LNCAP (cell line): ENCODE results near the gene TMEM156.

Experiments
- TF ChIP-seq, protein P1 (sequence below): fragments of 450-650 bp; IDR thresholded peaks from 2 replicates; pipeline ENCODE4 v1.5.1; 2017; ENCODE audit warnings: mild to moderate bottlenecking

The TMEM156 gene

DNA sequence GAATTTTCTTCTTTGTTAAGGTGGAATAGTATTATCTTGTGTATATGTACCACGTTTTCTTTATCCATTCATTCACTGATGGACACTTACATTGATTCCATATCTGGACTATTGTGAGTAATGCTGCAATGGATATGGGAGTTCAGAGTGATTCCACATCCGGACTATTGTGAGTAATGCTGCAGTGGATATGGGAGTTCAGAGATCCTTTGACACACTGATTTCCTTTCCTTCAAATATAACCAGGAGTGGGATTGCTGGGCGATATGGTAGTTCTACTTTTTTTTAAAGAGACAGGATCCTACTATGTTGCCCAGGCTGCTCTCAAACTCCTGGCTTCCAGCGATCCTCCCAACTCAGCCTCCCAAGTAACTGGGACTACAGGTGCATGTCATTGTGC is 12.1 kb downstream of the TMEM156 start:
- TF ChIP-seq, protein P1, sequence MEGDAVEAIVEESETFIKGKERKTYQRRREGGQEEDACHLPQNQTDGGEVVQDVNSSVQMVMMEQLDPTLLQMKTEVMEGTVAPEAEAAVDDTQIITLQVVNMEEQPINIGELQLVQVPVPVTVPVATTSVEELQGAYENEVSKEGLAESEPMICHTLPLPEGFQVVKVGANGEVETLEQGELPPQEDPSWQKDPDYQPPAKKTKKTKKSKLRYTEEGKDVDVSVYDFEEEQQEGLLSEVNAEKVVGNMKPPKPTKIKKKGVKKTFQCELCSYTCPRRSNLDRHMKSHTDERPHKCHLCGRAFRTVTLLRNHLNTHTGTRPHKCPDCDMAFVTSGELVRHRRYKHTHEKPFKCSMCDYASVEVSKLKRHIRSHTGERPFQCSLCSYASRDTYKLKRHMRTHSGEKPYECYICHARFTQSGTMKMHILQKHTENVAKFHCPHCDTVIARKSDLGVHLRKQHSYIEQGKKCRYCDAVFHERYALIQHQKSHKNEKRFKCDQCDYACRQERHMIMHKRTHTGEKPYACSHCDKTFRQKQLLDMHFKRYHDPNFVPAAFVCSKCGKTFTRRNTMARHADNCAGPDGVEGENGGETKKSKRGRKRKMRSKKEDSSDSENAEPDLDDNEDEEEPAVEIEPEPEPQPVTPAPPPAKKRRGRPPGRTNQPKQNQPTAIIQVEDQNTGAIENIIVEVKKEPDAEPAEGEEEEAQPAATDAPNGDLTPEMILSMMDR: no peak

DNA sequence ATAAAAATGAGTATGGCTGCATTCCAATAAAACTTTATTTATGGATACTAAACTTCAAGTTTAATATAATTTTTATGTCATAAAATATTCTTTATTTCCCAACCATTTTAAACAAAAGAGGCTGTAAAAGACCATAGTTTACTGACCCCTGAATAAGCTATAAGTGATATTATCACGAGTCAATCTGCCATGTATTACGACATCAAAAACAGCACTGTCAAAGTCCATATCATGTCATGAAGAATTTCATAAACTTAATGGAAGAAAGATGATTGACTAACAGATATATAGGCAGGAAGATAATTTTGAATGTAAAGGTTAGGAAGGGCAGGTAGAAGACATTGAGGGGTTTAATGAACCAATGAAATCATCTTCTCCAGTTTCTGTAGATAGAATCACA is 18.2 kb downstream of the TMEM156 start:
- TF ChIP-seq, protein P1: no peak

DNA sequence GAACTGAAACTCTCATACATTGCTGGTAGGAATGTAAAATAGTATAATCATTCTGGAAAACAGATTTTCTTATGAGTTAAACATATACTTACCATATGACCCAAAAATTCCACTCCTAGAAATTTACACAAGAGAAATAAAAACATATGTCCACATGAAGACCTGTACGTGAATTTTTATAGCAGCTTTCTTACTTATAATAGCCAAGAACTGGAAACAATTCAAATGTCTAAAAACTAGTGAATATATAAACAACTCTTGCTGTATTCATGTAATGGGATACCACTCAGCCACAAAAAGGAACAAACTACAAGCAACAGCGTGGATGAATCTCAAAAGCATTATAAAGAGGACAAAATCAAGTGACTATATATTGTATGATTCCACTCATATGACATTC is 27.5 kb downstream of the TMEM156 start:
- TF ChIP-seq, protein P1: no peak

DNA sequence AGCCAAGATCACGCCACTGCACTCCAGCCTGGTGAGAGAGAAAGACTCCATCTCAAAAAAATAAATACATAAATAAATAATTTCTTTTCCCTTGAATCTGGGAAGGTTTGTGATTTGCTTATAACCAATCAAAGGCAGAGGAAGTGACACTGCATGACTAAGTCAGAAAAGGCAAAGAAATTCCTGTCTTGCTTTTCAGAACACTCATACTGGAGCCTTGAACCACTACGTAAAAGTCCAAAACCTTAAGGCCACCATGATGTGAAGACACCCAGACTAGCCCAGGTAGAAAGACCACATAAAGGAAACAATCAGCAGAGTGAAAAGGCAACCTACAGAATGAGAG is 36.6 kb downstream of the TMEM156 start:
- TF ChIP-seq, protein P1: no peak

DNA sequence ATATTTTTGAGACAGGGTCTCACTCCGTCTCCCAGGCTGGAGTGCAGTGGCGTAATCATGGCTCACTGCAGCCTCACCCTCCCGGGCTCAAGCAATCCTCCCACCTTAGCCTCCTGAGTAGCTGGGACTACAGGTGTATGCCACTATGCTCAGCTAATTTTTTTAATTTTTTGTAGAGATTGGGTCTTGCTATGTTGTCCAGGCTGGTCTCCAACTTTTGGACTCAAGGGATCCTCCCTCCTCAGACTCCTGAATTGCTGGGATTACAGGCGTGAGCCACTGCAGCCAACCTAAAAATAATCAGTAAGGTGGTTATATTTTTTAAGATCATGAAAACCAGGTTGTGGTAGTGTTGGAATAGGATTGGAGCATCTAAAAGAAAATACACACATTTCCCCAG is 38.1 kb downstream of the TMEM156 start:
- TF ChIP-seq, protein P1: no peak

DNA sequence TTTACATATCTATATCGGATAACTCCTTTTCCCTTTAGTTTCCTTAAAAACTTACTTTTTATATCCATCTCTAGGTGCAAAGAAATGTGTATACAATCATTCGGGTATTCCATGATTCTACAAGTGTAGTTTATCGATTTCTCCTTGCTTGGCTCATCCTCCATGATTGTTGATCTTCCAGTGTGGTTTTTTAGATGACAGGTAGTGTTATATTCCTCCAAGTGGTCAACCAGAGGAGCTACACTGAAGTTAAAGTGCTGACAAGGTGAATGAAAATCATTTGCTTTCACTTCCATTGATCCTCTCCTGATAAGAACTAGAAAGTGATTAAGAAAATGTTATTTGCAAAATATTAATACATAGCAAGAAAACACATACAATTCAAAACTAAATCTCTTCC is 38.5 kb downstream of the TMEM156 start:
- TF ChIP-seq, protein P1: no peak

DNA sequence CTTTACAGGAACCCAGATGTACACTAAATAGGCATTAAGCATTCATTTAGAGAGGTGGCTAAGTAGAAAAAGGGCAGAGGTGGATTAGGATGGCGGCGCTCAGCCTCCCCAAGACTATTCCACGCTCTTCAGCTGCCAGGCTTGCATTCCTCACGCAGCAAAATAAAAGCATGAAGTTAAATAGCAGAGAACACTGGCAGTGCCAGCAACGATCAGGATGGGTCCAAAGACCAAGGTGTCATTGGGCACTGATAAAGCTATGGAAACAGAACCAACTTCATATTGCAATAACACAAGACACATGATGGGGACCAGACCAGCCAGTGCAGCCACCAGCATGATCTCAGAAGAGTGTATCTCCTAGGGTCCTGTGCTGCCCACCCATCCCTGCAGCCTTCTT is 42.0 kb downstream of the TMEM156 start:
- TF ChIP-seq, protein P1: no peak

DNA sequence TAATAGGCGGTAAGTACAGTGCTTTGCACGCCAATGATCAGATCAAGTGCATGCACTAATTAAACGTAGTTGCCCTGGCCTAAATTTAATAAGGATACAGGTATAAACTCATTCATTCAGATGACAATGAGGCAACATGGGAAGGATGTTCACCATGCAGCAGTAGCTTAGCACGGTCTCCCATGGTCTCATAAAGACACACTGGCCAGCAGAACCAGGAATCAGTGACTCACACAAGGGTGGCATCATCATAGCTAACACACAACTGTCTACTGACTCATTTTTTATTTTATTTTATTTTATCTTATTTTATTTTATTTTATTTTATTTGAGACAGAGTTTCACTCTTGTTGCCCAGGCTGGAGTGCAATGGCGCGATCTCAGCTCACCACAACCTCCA is 42.7 kb downstream of the TMEM156 start:
- TF ChIP-seq, protein P1: no peak
